Stimulated activated CD8-positive, alpha-beta memory T cell treated with anti-CD3 and anti-CD28 coated beads, Interleukin-4, amount 100 ng/mL, for 24 hours (primary cell): ENCODE data around the gene WDR91.
"Not testable (repeated sequence)": the region's sequence is repeated elsewhere in the genome, so short reads cannot be mapped to it uniquely, and the experiment has no call there.

Experiments used
- DNase-seq: peaks from one replicate; pipeline ENCODE4 v3.0.0-alpha.2; 2020; ENCODE audit warnings: low read depth

WDR91 gene

GRCh38 chr7:135233570-135233969 is 22.2 kb upstream of the WDR91 start, which contains the start of gene STRA8:
STRA8 (plus strand) TSS chr7:135233838; CDS start chr7:135240525, 6,687 bp downstream.
- DNase-seq = no peak

GRCh38 chr7:135232720-135233119 is 21.4 kb upstream of the WDR91 start:
- no peak for DNase-seq

GRCh38 chr7:135232087-135232486 is 20.8 kb upstream of the WDR91 start:
- DNase-seq = no peak

- no peak for DNase-seq
Observed at GRCh38 chr7:135231686-135232085, 20.4 kb upstream of the WDR91 start.

- DNase-seq = no peak
Observed at GRCh38 chr7:135224027-135224426, 12.7 kb upstream of the WDR91 start.

- DNase-seq = no peak
Observed at GRCh38 chr7:135217645-135218509, 6.6 kb upstream of the WDR91 start.

GRCh38 chr7:135215698-135216097 is 4.4 kb upstream of the WDR91 start:
- DNase-seq = no peak

- DNase-seq = no peak
Observed at GRCh38 chr7:135215180-135215579, 3.9 kb upstream of the WDR91 start.

- no peak for DNase-seq
Observed at GRCh38 chr7:135213831-135214230, 2.5 kb upstream of the WDR91 start.

GRCh38 chr7:135211946-135212685 is 790 bp upstream of the WDR91 start:
- not testable (repeated sequence) for DNase-seq

GRCh38 chr7:135210888-135211178 is 493 bp downstream of the WDR91 start:
- no peak for DNase-seq

GRCh38 chr7:135209225-135209834 is 2.0 kb downstream of the WDR91 start:
- DNase-seq = no peak

- no peak for DNase-seq
Observed at GRCh38 chr7:135208102-135208793, 3.1 kb downstream of the WDR91 start.

GRCh38 chr7:135207406-135208101 is 3.8 kb downstream of the WDR91 start:
- DNase-seq = no peak

GRCh38 chr7:135206941-135207391 is 4.4 kb downstream of the WDR91 start:
- no peak for DNase-seq

- DNase-seq = no peak
Observed at GRCh38 chr7:135205850-135206249, 5.5 kb downstream of the WDR91 start.

- no peak for DNase-seq
Observed at GRCh38 chr7:135204876-135205275, 6.5 kb downstream of the WDR91 start.

GRCh38 chr7:135204341-135204749 is 7.0 kb downstream of the WDR91 start:
- no peak for DNase-seq

GRCh38 chr7:135201350-135201749 is 10.0 kb downstream of the WDR91 start:
- no peak for DNase-seq

GRCh38 chr7:135200821-135201331 is 10.4 kb downstream of the WDR91 start:
- no peak for DNase-seq

GRCh38 chr7:135199439-135199838 is 11.9 kb downstream of the WDR91 start:
- no peak for DNase-seq
